Measurements from ENCODE around the gene COL15A1. TPM values are rescaled to one million over a fixed set of nuclear protein-coding genes. Genes with fewer than 3 reads are reported as not detected.

Gene COL15A1
- 6.4 and 6.9 TPM in 2 replicates for total RNA-seq

GRCh38 chr9:98943682-98944056, at the start of gene COL15A1:
Gene COL15A1 (plus strand): TSS chr9:98943907. CDS start chr9:98944062, 155 bp downstream.

GRCh38 chr9:99104459-99105151, 160.9 kb downstream of the COL15A1 start, which contains the start of gene TGFBR1:
Gene TGFBR1 (plus strand): TSS chr9:99105113. CDS start chr9:99105206, 93 bp downstream.

Other genes starting within 250 kb of the COL15A1 start
- gene GABBR2, start 235.0 kb upstream of the COL15A1 start, total RNA-seq = not detected in 2 replicates
- 12.9 and 18.7 TPM in 2 replicates for gene ANKS6, start 147.4 kb upstream of the COL15A1 start, total RNA-seq
- gene GALNT12, start 136.2 kb upstream of the COL15A1 start, total RNA-seq = 1.4 and 3.3 TPM in 2 replicates
- gene TGFBR1, start 161.2 kb downstream of the COL15A1 start, total RNA-seq = 10.1 and 11.5 TPM in 2 replicates

All from cardiac ventricle fibroblast (primary cell).